Thoracic aorta (tissue), 2 donors: Measurements from ENCODE around the gene PRTG. TPM values are rescaled to one million over a fixed set of nuclear protein-coding genes. Genes with fewer than 3 reads are reported as not detected.
"Not testable (repeated sequence)": the region's sequence is repeated elsewhere in the genome, so short reads cannot be mapped to it uniquely, and the experiment has no call there.

Experiments used
- ATAC-seq: fragments of 150-250 bp; one replicate; pipeline ENCODE4 v1.8.0; 2017; ENCODE audit warnings: low read depth; ENCODE audit not compliant: insufficient number of reproducible peaks, low FRiP score
- DNase-seq: peaks from one replicate; pipeline ENCODE4 v3.0.0-alpha.2; 2020; ENCODE audit warnings: low spot score
- H3K27ac ChIP-seq, 2 donors: fragments of 200-600 bp; sonication (generic); 1 replicate in 1 of 2; 2 replicates in 1 of 2; pipeline ENCODE4 v1.5.1; 2016; ENCODE audit warnings: mild to moderate bottlenecking in 2 of 2, moderate library complexity in 2 of 2
- H3K27me3 ChIP-seq: fragments of 200-600 bp; sonication (generic); replicated peaks from 2 replicates; pipeline ENCODE4 v1.6.0; 2016; ENCODE audit warnings: mild to moderate bottlenecking; ENCODE audit not compliant: insufficient read depth
- H3K36me3 ChIP-seq: fragments of 200-600 bp; sonication (generic); one replicate; pipeline ENCODE4 v1.5.1; 2016
- H3K4me1 ChIP-seq, 2 donors: fragments of 200-600 bp; sonication (generic); 1 replicate in 1 of 2; 2 replicates in 1 of 2; pipeline versions ENCODE4 v1.5.1 to v1.6.0; 2016; ENCODE audit warnings: low read depth in 2 of 2, mild to moderate bottlenecking in 1 of 2; ENCODE audit not compliant: control insufficient read depth in 1 of 2
- H3K4me3 ChIP-seq: fragments of 200-600 bp; sonication (generic); 2 replicates; pipeline ENCODE4 v1.5.1; 2016; ENCODE audit warnings: mild to moderate bottlenecking
- H3K9me3 ChIP-seq: fragments of 200-600 bp; sonication (generic); 2 replicates; pipeline ENCODE4 v1.5.1; 2016
- total RNA-seq, 2 donors: library from RNA; depleted of rRNA; stranded (reverse); fragments of >200 nt; gene quantifications; one replicate each; pipeline versions ENCODE4 v1.1.0 to v1.2.3, GENCODE V29; 2016
- TF ChIP-seq, protein P1 (sequence below): fragments of 200-600 bp; sonication (generic); IDR thresholded peaks from one replicate; pipeline ENCODE4 v1.5.1; 2019; ENCODE audit warnings: antibody characterized with exemption

Gene PRTG
- total RNA-seq, 2 donors from 2014 or later: 0.41 to 3.0 TPM

GRCh38 chr15:55738715-55739114 is 4.2 kb downstream of the PRTG start:
- H3K4me3 ChIP-seq: no peak overlapping the region

GRCh38 chr15:55737373-55737772 is 5.6 kb downstream of the PRTG start:
- Histone ChIP-seq H3K4me3 (no peak overlapping the region), H3K27me3 (no peaks in the 10 kb centered on the region), H3K4me1 (peaks cover 0 to 2% of the 10 kb centered on the region in 2 donors), H3K27ac (no peak overlapping the region), H3K9me3 (no peaks in the 10 kb centered on the region), H3K36me3 (no peaks in the 10 kb centered on the region)
- TF ChIP-seq, protein P1, sequence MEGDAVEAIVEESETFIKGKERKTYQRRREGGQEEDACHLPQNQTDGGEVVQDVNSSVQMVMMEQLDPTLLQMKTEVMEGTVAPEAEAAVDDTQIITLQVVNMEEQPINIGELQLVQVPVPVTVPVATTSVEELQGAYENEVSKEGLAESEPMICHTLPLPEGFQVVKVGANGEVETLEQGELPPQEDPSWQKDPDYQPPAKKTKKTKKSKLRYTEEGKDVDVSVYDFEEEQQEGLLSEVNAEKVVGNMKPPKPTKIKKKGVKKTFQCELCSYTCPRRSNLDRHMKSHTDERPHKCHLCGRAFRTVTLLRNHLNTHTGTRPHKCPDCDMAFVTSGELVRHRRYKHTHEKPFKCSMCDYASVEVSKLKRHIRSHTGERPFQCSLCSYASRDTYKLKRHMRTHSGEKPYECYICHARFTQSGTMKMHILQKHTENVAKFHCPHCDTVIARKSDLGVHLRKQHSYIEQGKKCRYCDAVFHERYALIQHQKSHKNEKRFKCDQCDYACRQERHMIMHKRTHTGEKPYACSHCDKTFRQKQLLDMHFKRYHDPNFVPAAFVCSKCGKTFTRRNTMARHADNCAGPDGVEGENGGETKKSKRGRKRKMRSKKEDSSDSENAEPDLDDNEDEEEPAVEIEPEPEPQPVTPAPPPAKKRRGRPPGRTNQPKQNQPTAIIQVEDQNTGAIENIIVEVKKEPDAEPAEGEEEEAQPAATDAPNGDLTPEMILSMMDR: no peak
- DNase-seq (no peak), ATAC-seq (no peak)

More at GRCh38 chr15:55738715-55739114, 4.2 kb downstream of the PRTG start:
- no peak for DNase-seq
- H3K4me1 ChIP-seq: peaks cover 0 to 2% of the 10 kb centered on the region in 2 donors
- H3K27me3 ChIP-seq: no peaks in the 10 kb centered on the region
- TF ChIP-seq, protein P1: no peak
- H3K9me3 ChIP-seq: no peaks in the 10 kb centered on the region
- ATAC-seq: no peak
- no peaks in the 10 kb centered on the region for H3K36me3 ChIP-seq
- H3K27ac ChIP-seq: no peak overlapping the region

GRCh38 chr15:55736756-55737155 is 6.2 kb downstream of the PRTG start:
- Histone ChIP-seq H3K4me3 (no peak overlapping the region), H3K27me3 (no peaks in the 10 kb centered on the region), H3K9me3 (no peaks in the 10 kb centered on the region), H3K4me1 (no peaks in the 10 kb centered on the region), H3K27ac (no peak overlapping the region), H3K36me3 (no peaks in the 10 kb centered on the region)
- ATAC-seq (no peak), DNase-seq (no peak)
- TF ChIP-seq, protein P1: no peak

GRCh38 chr15:55734641-55735040 is 8.3 kb downstream of the PRTG start:
- Histone ChIP-seq H3K9me3 (no peaks in the 10 kb centered on the region), H3K36me3 (no peaks in the 10 kb centered on the region), H3K4me1 (no peaks in the 10 kb centered on the region), H3K27me3 (no peaks in the 10 kb centered on the region), H3K4me3 (no peak overlapping the region), H3K27ac (no peak overlapping the region)
- TF ChIP-seq, protein P1: no peak
- ATAC-seq (no peak), DNase-seq (no peak)

GRCh38 chr15:55733461-55733860 is 9.5 kb downstream of the PRTG start:
- not testable (repeated sequence) for H3K9me3 ChIP-seq, ATAC-seq, H3K4me1 ChIP-seq, H3K36me3 ChIP-seq, H3K4me3 ChIP-seq, H3K27me3 ChIP-seq, H3K27ac ChIP-seq, DNase-seq

DNA sequence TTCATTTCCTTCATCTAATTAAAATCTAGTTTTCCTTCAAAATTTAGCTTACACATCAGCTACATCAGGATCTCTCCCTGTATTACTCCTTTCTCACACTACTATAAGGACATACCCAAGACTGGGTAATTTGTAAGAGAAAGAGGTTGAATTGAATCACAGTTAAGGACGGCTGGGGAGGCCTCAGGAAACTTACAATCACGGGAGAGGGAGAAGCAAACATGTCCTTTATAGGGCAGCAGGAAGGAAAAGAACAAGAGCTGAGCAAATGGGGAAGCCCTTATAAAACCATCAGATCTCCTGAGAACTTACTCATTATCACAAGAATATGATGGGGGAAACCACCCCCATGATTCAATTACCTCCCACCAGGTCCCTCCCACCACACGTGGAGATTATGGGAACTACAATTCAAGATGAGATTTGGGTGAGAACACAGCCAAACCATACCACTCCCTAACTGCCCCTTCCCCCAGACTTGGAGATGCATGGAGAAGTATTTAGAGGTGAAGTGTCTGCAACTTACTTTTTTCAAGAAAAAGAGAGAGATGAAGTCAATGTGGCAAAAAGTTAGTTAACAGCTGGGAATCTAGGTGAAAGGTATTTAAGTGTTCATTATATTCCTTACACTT is 21.3 kb downstream of the PRTG start:
- no peaks in the 10 kb centered on the region for H3K36me3 ChIP-seq
- H3K4me3 ChIP-seq: no peak overlapping the region
- no peak for ATAC-seq
- DNase-seq: no peak
- no peak overlapping the region for H3K27ac ChIP-seq
- TF ChIP-seq, protein P1: no peak
- no peaks in the 10 kb centered on the region for H3K27me3 ChIP-seq
- H3K4me1 ChIP-seq: no peaks in the 10 kb centered on the region
- H3K9me3 ChIP-seq: no peaks in the 10 kb centered on the region
